SU-DHL-6 (cell line): Measurements from ENCODE around the gene RHEBL1.

ENCODE experiments used
- H2AFZ ChIP-seq: fragments of 200-600 bp; sonication (generic); 2 replicates; pipeline ENCODE4 v1.6.1; 2014; ENCODE audit warnings: low read depth, mild to moderate bottlenecking, moderate library complexity, mixed read lengths, antibody characterized with exemption, low read length; ENCODE audit not compliant: severe bottlenecking
- H3F3A ChIP-seq: fragments of 200-600 bp; shearing (Covaris generic); 2 replicates; pipeline ENCODE4 v1.6.0; 2016; ENCODE audit warnings: antibody characterized with exemption, mild to moderate bottlenecking; ENCODE audit not compliant: insufficient read depth
- H3K27ac ChIP-seq: fragments of 200-600 bp; sonication (generic); 2 replicates; pipeline ENCODE4 v1.5.1; 2016; ENCODE audit warnings: low read depth, mild to moderate bottlenecking, low read length, moderate library complexity, mixed read lengths
- H3K27me3 ChIP-seq: fragments of 200-600 bp; sonication (generic), shearing (Covaris generic); 2 replicates; pipeline ENCODE4 v1.6.0; 2014; ENCODE audit warnings: mild to moderate bottlenecking, low read length
- H3K36me3 ChIP-seq: fragments of 200-600 bp; sonication (generic); 2 replicates; pipeline ENCODE4 v1.6.1; 2014; ENCODE audit warnings: mild to moderate bottlenecking, low read length, mixed read lengths
- H3K4me2 ChIP-seq: fragments of 300-600, 200-600 bp; shearing (Covaris generic), sonication (generic); 2 replicates; pipeline ENCODE4 v1.6.0; 2014; ENCODE audit warnings: low read length, low read depth, mild to moderate bottlenecking; ENCODE audit not compliant: poor library complexity, severe bottlenecking
- H3K4me3 ChIP-seq: fragments of 200-600 bp; sonication (generic); 2 replicates; pipeline ENCODE4 v1.5.1; 2014; ENCODE audit warnings: antibody characterized with exemption, low read length, mild to moderate bottlenecking, mixed read lengths; ENCODE audit not compliant: insufficient read depth, poor library complexity, severe bottlenecking
- H3K79me2 ChIP-seq: fragments of 200-600 bp; sonication (generic); 2 replicates; pipeline ENCODE4 v1.6.1; 2014; ENCODE audit warnings: mild to moderate bottlenecking, low read length, moderate library complexity; ENCODE audit not compliant: insufficient read depth
- H3K9ac ChIP-seq: fragments of 200-600 bp; sonication (generic); 2 replicates; pipeline ENCODE4 v1.7.0; 2014; ENCODE audit warnings: mild to moderate bottlenecking, low read length
- H3K9me2 ChIP-seq: fragments of 200-600 bp; sonication (generic); replicated peaks from 2 replicates; pipeline ENCODE4 v1.6.1; 2014; ENCODE audit warnings: low read length; ENCODE audit not compliant: insufficient read depth
- H3K9me3 ChIP-seq: fragments of 200-600 bp; sonication (generic); 2 replicates; pipeline ENCODE4 v1.6.1; 2014; ENCODE audit warnings: low read length, mixed read lengths; ENCODE audit not compliant: insufficient read depth
- H4K20me1 ChIP-seq: fragments of 200-600 bp; sonication (generic); 2 replicates; pipeline ENCODE4 v1.6.1; 2014; ENCODE audit warnings: low read depth, mild to moderate bottlenecking, antibody characterized with exemption, low read length, moderate library complexity, mixed read lengths
- CTCF ChIP-seq: fragments of 200-600 bp; sonication (generic); IDR thresholded peaks from one replicate; pipeline ENCODE4 v1.5.1; 2017; ENCODE audit warnings: antibody characterized with exemption, mild to moderate bottlenecking, low read length, moderate library complexity; ENCODE audit not compliant: insufficient read depth, poor library complexity, severe bottlenecking
- EZH2phosphoT487 ChIP-seq: fragments of 200-600 bp; sonication (generic), shearing (Covaris generic); conservative IDR thresholded peaks from 2 replicates; pipeline ENCODE4 v1.6.1; 2018; ENCODE audit warnings: mild to moderate bottlenecking, antibody characterized with exemption, low read length, moderate library complexity, mixed read lengths

The RHEBL1 gene

DNA sequence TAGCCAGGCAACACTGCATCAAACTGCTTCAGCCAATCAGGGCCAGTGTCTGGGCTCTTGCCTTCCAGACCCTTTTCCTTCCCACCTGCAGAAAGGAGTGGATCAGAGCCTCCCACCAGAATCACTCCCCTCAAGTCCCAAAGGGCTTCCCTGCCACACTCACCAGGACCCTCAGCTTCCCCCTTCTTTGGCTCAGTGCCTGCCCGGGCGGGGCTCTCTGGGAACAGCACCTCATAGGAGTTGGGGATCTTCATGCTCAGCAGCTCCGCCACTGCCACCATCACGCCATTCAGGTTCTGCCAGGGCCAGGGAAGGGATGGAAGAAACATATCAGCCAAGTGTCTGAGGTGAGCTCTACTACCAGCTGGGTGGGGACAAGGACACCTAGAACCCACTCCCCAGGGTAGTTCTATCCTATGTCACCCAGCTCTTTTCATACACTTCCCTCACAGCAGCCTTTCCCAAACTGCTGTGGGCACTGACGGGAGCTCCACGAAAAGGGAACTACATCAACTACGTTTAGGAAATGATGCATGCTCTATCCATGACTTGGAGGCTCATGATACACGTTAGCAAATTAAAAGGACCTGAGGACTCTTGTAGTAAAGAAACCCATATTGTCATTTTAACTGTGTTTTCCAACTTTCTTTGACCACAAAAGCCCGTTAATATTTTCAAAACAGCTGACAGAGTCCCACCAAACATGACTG, 41.8 kb downstream of the RHEBL1 start:
- TF ChIP-seq CTCF (no peak), EZH2phosphoT487 (no peak)
- Histone ChIP-seq H3K27ac (no peak overlapping the region), H3K9ac (no peak overlapping the region), H3F3A (peaks cover 8% of the 10 kb centered on the region), H3K36me3 (no peaks in the 10 kb centered on the region; the same call in 1 of the 2 replicates), H3K4me2 (no peak overlapping the region), H2AFZ (no peak overlapping the region), H3K27me3 (no peaks in the 10 kb centered on the region), H3K9me2 (no peaks in the 10 kb centered on the region), H3K79me2 (no peaks in the 10 kb centered on the region), H3K4me3 (no peak overlapping the region), H3K9me3 (no peaks in the 10 kb centered on the region), H4K20me1 (no peaks in the 10 kb centered on the region)

GRCh38 chr12:49026678-49027480, 42.9 kb downstream of the RHEBL1 start:
- H3K9ac ChIP-seq: no peak overlapping the region
- no peak for TF ChIP-seq CTCF
- TF ChIP-seq EZH2phosphoT487: no peak
- peaks cover 8% of the 10 kb centered on the region for H3F3A ChIP-seq
- H3K9me3 ChIP-seq: no peaks in the 10 kb centered on the region
- H3K9me2 ChIP-seq: no peaks in the 10 kb centered on the region
- H3K36me3 ChIP-seq: no peaks in the 10 kb centered on the region; the same call in 1 of the 2 replicates
- H3K79me2 ChIP-seq: no peaks in the 10 kb centered on the region
- no peaks in the 10 kb centered on the region for H3K27me3 ChIP-seq
- H4K20me1 ChIP-seq: no peaks in the 10 kb centered on the region
- no peak overlapping the region for H3K4me2 ChIP-seq
- H3K4me3 ChIP-seq: no peak overlapping the region
- no peak overlapping the region for H3K27ac ChIP-seq
- no peak overlapping the region for H2AFZ ChIP-seq

DNA sequence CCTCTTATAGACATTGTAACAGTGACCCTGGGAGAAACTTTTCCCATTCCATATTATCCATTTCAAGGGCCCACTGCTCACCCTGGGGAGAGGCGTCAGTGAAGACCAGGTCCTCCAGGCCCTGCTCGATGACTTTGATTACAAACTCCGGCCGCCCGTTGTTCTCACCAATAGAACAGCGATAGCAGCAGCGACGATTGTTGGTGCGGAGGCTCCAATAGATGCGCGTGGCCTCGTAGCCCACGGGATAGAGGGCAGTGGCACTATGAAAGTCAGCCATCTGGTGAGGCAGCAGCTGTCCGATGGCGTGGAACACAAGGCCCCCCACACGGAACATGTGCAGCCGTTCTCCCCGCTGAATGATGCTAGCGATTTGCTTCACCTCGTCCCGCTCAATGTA, 43.7 kb downstream of the RHEBL1 start:
- TF ChIP-seq CTCF (no peak), EZH2phosphoT487 (no peak)
- H3F3A ChIP-seq: peaks cover 8% of the 10 kb centered on the region
- H3K9me3 ChIP-seq: no peaks in the 10 kb centered on the region
- no peaks in the 10 kb centered on the region for H3K9me2 ChIP-seq
- H2AFZ ChIP-seq: no peak overlapping the region
- no peak overlapping the region for H3K27ac ChIP-seq
- H3K27me3 ChIP-seq: no peaks in the 10 kb centered on the region
- no peaks in the 10 kb centered on the region for H4K20me1 ChIP-seq
- no peak overlapping the region for H3K4me3 ChIP-seq
- H3K9ac ChIP-seq: no peak overlapping the region
- no peaks in the 10 kb centered on the region; the same call in 1 of the 2 replicates for H3K36me3 ChIP-seq
- no peak overlapping the region for H3K4me2 ChIP-seq
- H3K79me2 ChIP-seq: no peaks in the 10 kb centered on the region
